ENCODE results near the gene ZSCAN5C.
"Not testable (repeated sequence)": the region's sequence is repeated elsewhere in the genome, so short reads cannot be mapped to it uniquely, and the experiment has no call there.

The ZSCAN5C gene, protein sequence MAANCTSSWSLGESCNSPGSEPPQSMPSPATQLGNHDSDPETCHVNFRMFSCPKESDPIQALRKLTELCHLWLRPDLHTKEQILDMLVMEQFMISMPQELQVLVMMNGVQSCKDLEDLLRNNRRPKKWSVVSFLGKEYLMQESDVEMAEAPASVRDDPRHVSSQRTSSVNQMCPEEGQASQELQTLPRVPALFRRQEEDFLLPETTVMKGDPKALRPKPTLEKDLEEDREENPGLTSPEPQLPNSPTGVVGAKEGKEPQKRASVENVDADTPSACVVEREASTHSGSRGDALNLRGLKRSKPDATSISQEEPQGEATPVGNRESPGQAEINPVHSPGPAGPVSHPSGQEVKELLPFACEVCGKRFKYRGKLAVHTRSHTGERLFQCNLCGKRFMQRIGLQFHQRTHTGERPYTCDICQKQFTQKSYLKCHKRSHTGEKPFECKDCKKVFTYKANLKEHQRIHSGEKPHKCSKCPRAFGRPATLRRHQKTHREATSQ

GRCh38 chr19:56201973-56202372 is at the start of gene ZSCAN5C:
Gene ZSCAN5C, plus strand, starts transcription at chr19:56202273. Its CDS starts 3,641 bp downstream, at chr19:56205914.
- DNase-seq: no peak

DNA sequence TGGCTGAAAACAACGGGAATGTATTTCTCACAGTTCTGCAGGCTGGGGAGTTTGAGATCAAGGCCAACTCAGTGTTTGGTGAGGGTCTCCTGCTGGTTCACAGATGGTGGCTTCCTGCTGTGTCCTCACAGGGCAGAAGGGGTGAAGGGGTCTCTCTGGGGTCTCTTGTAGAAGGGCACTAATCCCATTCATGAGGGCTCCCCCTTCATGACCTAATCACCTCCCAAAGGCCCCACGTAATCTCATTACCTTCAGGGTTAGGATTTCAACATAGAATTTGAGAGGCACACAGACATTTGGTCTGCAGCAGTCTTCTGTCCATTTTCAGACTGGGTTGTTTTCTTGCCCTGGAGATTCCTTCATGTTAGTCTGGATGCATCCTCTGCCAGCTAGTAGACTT is 49.4 kb upstream of the ZSCAN5C start:
- no peak for DNase-seq

DNA sequence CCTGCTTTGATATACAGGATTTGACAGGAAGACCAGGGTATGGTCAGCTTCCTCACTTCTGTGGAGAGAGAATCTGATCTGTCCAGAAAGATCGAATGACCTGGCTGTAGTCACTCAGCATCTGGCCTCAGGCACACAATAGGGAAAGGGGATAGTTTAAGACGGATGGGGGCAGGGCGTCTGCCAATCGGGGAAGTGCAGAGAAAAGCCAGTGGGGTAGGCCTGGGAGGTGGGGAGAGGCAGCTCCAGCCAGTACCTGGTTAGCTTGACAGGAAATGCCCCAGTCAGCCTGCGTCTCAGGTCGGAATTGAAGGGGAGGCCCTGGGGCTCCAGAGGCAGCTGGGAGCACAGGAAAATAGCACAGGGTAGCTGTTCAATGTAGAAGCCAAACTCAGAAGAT is 48.6 kb upstream of the ZSCAN5C start:
- no peak for DNase-seq

DNA sequence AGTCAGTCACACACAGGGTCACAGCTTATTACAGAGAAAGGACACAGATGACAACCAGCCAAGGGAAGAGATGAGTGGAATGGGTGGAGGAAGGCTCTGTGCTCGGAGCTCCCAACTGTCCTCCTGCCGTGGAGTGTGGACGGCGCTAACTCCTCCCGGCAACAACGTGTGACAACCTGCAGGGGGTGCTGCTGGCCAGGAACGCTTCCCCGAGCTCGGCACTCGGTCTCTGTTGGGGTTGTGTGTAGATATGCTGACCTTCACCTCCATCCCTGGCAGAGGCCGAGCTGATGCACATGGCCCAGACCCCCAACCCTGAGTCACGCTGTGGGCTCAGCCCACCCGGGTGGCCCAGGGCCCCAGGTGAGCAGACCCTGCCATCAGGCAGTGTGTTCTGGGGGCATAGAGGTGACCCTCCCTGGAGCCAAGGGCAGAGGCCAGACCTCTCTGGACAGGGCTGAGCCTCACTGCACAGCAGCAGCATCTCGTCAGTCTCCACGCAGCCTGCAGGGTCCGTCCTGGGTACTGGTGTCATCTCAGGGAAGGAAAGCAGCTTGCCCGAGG is 46.9 kb upstream of the ZSCAN5C start:
- DNase-seq: no peak

DNA sequence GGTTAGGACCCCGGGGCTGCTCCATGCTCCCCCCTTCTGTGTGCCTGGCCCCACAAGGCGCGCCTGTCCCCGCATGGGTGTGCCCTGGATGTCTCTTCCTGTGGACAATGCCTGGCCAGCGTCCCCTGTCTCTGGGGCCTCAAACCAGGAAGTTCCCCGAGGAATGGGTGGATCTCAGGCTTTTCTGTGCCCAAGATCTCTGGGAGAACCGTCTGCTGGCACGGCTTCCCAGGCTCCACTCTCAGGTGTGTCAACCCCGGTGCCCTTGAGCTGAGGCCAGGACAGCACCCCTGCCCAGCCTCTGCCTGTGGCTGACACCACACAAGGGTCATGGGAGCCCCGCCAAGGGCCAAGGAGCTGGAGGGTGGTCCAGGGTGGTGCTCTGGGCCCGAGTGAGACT is 45.3 kb upstream of the ZSCAN5C start:
- DNase-seq: no peak

GRCh38 chr19:56158170-56158757 is 43.8 kb upstream of the ZSCAN5C start:
- DNase-seq: no peak

GRCh38 chr19:56159009-56159559 is 43.0 kb upstream of the ZSCAN5C start:
- no peak for DNase-seq

DNA sequence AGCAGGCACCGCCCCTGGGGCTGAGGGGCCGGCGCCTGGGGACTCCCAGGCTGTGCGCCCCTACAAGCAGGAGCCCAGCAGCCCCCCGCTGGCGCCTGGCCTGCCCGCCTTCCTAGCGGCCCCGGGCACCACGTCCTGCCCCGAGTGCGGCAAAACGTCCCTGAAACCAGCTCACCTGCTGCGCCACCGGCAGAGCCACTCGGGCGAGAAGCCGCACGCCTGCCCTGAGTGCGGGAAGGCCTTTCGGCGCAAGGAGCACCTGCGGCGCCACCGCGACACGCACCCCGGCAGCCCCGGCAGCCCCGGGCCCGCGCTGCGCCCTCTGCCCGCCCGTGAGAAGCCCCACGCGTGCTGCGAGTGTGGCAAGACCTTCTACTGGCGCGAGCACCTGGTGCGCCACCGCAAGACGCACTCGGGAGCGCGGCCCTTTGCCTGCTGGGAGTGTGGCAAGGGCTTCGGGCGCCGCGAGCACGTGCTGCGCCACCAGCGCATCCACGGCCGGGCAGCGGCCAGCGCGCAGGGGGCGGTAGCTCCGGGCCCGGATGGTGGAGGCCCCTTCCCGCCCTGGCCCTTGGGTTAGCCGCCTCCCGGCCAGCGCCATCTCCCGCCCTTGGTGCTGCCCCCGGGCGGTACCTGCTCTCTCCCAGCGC is 42.3 kb upstream of the ZSCAN5C start:
- DNase-seq: no peak

DNA sequence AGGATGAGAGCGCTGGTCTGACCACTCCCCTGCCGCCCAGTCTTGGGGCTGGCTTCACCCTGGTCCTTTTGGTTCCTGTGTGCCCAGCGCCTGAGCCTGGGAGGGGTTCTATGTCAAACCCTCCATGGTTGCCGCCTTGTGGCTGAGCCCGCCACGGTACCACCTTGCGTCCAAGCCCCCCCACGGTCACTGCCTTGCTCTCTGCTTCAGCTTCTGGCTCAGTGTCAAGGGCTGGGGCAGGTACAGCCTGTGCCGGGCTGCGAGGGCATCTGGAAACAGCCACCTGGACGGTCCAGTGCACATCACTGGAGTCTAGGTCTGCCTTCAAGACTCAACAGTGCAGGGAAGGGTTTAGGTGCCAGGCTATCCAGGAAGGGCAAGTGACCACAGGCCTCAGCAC is 40.5 kb upstream of the ZSCAN5C start:
- DNase-seq: no peak

DNA sequence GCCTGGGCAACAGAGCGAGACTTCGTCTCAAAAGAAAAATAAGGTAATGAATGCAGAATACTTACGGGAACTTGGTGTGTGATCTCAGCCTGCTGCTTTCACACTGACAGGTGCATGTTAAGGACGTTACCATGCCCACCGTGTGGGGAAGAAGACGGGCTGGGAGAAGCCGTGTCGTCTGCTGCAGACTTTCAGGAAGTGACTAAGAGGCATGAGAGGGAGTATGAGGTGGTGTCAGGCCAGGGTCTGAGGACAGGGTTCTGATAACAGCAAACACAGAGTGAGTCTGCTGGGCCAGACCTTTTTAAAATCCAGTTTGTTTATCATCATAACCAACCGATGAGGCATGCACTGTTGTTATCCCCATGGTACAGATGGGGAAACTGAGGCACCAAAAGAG is 39.8 kb upstream of the ZSCAN5C start:
- no peak for DNase-seq

DNA sequence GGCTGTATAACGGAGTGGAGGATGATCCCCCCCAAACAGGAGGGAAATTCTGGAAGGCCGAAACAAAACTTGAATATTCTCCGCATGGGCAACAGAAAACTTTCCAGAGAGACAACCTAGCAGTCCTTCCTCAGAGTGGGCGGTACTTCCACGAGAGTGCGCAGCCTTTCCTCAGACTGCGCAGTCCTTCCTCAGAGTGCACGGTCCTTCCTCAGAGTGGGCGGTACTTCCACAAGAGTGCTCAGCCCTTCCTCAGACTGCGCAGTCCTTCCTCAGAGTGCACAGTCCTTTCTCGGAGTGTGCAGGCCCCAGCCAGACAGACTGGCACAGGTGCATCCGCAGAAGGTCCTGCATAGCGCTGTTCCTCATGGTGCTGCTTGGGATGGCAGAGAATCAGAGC is 39.0 kb upstream of the ZSCAN5C start:
- no peak for DNase-seq

DNA sequence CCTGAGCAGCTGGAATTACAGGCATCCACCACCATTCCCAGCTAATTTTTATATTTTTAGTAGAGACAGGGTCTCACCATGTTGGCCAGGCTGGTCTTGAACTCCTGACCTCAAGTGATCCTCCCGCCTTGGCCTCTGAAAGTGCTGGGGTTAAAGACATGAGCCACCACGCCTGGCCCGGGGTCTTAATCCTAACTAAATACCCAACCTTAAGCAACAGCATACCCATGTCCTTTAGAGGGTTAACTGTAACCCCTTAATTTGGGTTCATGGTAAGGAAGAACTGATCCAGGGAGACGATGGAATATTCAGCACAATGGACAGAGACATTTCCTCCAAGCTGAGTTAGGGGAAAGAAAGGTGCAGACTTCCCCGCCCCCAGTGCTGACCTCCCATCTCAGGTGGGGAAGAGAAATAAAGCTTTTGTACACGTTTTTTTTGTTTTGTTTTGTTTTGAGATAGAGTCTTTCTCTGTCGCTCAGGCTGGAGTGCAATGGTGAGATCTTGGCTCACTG is 35.0 kb upstream of the ZSCAN5C start:
- no peak for DNase-seq

DNA sequence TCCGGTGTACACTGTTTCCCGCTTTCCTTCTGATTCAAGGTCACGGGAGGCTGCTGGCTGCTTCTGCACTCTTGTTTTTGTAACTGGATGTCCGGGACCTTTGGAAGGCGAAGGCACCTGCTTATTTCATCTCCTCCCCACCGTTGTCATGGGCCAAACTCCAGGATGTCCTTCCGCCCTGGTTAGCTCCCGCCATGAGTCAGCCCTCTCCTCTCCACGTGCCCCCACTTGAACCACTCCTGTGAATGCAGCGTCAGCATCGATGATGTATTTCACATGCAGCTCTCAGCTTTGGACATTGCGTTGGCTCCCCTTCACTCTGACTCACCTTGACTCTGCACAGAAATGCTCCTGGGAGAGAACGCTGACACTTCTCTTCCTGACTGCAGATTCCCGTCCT is 31.8 kb upstream of the ZSCAN5C start:
- DNase-seq: no peak

DNA sequence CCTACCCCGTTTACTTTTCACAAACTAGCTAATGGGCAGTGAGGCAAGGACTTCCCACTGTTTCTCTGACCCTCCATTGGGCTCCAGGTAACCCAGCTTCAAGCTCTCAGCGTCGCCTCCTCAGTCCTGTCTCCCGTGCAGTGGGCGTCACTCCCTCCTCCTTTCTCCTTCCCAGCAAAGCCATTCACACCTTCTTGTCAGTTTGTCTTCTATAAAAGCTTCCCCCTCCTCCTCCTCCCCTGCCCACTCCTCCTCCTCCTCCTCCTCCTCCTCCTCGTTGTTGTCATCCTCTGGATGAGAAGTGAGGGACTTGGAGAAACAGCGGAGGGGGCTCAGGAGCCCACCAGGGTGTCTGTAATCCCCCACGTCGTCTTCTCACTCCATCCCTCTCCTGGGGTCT is 28.0 kb upstream of the ZSCAN5C start:
- no peak for DNase-seq

DNA sequence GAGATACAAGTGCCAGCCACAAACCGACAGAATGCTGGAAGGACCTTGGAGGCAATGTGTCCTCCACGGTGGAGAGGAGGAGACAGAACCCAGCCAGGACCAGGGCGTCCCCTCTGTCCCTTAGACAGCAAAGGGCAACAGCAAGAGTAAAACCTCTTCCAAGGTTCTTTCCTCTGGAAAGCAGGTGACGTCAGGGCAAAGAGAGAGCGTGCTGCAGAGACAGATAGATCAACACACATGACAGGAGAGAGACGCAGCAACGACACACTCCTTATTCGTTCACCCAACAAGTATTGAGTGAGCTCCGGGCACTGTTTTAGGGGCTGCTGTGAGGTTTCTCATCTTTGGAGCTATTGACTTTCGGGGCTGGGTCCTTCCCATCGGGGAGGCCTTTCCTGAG is 27.5 kb upstream of the ZSCAN5C start:
- no peak for DNase-seq

DNA sequence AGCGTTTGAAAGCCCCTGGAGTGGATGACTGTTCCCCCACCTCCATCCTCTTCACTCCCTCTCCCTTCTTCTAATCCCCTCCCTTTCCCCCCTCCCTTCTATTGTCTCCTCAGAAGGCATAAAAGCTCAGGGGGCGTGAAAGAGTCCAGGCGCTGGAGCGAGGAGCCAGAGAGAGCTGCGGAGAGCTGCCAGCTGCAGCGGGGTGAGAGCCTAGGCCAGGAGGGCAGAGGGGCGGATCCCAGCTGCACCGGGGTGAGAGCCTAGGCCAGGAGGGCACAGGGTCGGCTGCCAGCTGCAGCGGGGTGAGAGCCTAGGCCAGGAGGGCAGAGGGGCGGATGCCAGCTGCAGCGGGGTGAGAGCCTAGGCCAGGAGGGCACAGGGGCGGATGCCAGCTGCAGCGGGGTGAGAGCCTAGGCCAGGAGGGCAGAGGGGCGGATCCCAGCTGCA is 26.2 kb upstream of the ZSCAN5C start, which contains the start of gene GALP:
GALP (plus strand) TSS at position 148 of the 447 bp plus-strand sequence. CDS start 1,101 bp downstream, outside the sequence.
- not testable (repeated sequence) for DNase-seq

GRCh38 chr19:56176310-56176709 is 25.8 kb upstream of the ZSCAN5C start:
- DNase-seq: not testable (repeated sequence)

DNA sequence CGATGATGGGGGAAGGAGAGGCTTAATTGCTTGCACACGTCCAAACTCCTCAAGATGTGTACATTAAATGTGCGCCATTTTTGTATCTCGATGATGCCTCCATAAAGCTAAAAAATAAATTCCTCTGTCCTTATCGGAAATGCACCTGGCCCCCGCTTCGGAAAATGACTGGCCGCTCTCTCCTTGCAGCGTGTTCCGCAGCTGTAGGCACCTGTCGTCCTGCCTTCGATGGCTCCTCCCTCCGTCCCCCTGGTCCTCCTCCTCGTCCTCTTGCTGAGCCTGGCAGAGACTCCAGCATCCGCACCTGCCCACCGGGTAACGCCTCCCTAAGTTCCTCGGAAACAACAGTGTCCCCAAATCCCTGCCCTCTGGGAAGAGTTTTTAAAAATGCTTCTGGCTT is 25.2 kb upstream of the ZSCAN5C start:
- DNase-seq: no peak

DNA sequence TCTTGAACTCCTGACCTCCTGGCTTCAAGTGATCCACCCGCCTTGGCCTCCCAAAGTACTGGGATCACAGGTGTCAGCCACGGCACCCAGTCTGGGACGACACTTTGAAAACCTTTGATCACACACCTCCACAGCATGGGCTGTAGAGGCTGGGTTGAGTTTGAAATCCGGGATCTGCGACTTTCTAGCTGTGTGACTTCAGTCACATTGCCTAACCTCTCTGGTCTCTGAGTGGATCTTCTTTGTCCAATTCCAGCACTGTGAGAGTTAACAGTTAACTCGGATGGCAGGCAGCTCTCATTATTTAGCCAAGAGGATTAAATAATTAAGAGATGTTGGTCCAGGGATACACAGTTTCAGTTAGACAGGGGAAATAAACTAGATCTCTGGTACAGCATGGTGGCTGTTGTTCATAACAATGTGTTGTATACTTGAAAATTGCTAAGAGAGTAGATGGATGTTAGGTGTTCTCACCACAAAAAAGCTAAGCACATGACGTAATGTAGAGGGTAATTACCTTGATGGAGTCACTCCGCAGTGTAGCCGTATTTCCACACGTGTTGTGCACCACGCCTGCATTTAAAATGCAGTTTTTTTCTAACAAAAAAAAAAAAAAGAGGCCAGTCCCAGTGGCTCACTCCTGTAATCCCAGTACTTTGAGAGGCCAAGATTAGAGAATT is 24.4 kb upstream of the ZSCAN5C start:
- no peak for DNase-seq

GRCh38 chr19:56189785-56190184 is 12.3 kb upstream of the ZSCAN5C start:
- no peak for DNase-seq

- no peak for DNase-seq
These were observed 11.0 kb upstream of the ZSCAN5C start for GRCh38 chr19:56191115-56191514.

GRCh38 chr19:56191711-56192110 is 10.4 kb upstream of the ZSCAN5C start:
- no peak for DNase-seq
